ENCODE results near the gene LRRC32. TPM values are rescaled to one million over a fixed set of nuclear protein-coding genes. Genes with fewer than 3 reads are reported as not detected.

LRRC32 gene
- total RNA-seq, 1 experiment from 2014 or later: 0.27 TPM

DNA sequence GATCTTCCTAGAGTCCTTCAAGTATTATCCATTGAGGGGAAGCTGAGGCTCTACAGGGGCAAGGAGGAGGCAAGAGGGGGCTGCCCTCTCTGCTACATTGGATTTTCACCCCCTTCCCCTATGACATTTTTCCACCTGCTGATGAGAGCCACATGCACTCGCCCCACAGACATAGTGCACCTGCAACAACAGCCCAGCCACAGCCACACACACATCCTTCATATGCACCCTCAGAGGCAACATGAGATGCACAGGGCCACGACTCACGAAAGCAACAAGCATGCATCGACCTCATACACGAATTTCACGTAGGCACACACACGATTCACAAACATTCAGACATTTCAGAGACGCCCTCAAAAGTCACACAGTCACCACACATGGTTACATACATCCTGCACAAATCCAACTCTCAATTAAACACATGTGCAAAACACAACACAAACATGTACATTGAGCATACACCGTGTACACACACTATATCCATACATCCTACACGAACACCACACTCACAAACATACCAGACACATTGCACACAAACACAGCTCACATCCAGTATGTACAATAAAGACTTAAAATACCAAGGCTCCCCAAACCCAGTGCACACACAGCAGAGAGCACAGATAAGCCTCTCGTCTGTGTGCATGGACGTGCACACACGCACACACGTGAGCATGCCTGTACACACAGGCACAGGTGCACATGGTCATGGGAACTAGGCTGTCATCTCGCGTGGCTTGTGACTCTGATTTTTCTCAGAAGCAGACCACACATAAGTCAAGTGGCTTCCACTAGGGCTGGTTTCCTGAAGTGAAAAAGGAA lies 6.3 kb upstream of the LRRC32 start:
- no peak for DNase-seq
- ChIA-PET POLR2A (interaction anchor here (0.6 kb wide), 1 partner anchor 9 kb away, joined by 3 read pairs; no protein-coding TSS in a partner anchor), CTCF (interaction anchor here (1.0 kb wide), 2 partner anchors 8 to 78 kb away, joined by 3 to 5 read pairs; no protein-coding TSS in a partner anchor)
- Mint-ChIP-seq H3K4me1 (ENCODE audit: low read depth, unreplicated experiment) (no peaks in the 10 kb centered on the region), H3K27me3 (ENCODE audit: insufficient read depth, unreplicated experiment) (peaks cover 3% of the 10 kb centered on the region), H3K9me3 (ENCODE audit: unreplicated experiment) (no peaks in the 10 kb centered on the region), H3K27ac (ENCODE audit: unreplicated experiment) (no peak overlapping the region), H3K36me3 (ENCODE audit: insufficient read depth, unreplicated experiment) (no peaks in the 10 kb centered on the region), H3K4me3 (ENCODE audit: unreplicated experiment) (no peak overlapping the region)
- BruUV-seq (replicated peaks): no TSS peak
- intact Hi-C loops (cut with micrococcal nuclease; ENCODE audit: unreplicated experiment): loop anchor here (10.0 kb wide), 1 partner anchor 232 kb away; the partner anchor contains the start of gene EMSY
- no peak overlapping the region for H3K4me3 ChIP-seq (ENCODE audit: low read depth, low read length)
- H3K27me3 ChIP-seq (replicated peaks; ENCODE audit: control insufficient read depth, insufficient read depth, low read length): no peaks in the 10 kb centered on the region
- H3K9me3 ChIP-seq: no peaks in the 10 kb centered on the region
- TF ChIP-seq, protein P1, sequence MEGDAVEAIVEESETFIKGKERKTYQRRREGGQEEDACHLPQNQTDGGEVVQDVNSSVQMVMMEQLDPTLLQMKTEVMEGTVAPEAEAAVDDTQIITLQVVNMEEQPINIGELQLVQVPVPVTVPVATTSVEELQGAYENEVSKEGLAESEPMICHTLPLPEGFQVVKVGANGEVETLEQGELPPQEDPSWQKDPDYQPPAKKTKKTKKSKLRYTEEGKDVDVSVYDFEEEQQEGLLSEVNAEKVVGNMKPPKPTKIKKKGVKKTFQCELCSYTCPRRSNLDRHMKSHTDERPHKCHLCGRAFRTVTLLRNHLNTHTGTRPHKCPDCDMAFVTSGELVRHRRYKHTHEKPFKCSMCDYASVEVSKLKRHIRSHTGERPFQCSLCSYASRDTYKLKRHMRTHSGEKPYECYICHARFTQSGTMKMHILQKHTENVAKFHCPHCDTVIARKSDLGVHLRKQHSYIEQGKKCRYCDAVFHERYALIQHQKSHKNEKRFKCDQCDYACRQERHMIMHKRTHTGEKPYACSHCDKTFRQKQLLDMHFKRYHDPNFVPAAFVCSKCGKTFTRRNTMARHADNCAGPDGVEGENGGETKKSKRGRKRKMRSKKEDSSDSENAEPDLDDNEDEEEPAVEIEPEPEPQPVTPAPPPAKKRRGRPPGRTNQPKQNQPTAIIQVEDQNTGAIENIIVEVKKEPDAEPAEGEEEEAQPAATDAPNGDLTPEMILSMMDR (IDR thresholded peaks at IDR 0.05; ENCODE audit: insufficient read depth in 1 of 2, low read depth in 1 of 2, low read length in 1 of 2, severe bottlenecking in 1 of 2, unreplicated experiment in 1 of 2): no peak
- no peaks in the 10 kb centered on the region for H3K4me1 ChIP-seq
- H3K36me3 ChIP-seq (ENCODE audit: control insufficient read depth, insufficient read depth, low read length): no peaks in the 10 kb centered on the region

DNA sequence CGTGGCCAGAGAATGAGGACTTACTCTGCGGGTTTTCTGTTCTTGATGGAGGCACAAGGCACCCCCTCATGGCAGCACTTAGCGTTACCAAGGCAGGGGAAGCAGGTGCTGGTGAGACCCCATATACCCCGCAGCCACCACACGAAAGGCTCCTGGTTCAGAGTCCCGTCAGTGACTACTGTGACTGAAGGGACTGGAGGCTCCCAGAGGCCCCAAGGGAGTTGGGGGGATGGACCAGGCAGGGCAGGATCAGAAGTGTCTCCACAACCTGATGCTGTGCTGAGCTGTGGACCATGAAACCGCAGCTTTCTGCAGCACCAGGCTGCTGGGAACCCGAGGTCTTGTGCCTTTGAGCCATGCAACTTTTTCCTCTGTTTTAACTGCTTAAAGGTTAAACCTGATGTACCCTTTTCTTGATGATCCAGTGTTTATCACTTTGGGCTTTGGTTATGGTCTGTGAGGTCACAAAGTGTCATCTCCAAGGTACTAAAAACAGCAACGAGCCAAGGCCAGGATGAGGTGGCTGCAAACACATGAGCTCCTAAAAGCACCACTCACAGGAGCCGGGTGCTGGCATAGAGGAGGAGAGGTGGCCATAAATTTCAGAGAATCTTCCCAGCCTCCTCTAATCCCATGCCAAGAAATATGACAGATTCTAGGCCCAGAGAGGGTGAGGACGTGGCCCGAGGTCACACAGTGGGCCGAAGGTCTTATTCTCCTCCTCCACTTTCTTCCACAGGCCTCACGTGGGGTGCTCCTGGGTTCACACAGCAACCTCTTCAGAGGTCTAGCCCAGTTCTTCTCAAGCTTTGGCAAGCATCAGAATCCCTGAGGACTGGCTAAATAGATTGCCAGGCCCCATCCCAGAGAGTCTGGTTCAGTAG lies 4.2 kb upstream of the LRRC32 start:
- Histone ChIP-seq H3K9me3 (no peaks in the 10 kb centered on the region), H3K36me3 (ENCODE audit: control insufficient read depth, insufficient read depth, low read length) (no peaks in the 10 kb centered on the region), H3K4me1 (peaks cover 5% of the 10 kb centered on the region), H3K27me3 (replicated peaks; ENCODE audit: control insufficient read depth, insufficient read depth, low read length) (no peaks in the 10 kb centered on the region), H3K4me3 (ENCODE audit: low read depth, low read length) (no peak overlapping the region)
- no peak for DNase-seq
- ChIA-PET CTCF (no interaction called here), POLR2A (no interaction called here)
- H3K27ac Mint-ChIP-seq (ENCODE audit: unreplicated experiment): no peak overlapping the region
- intact Hi-C loops (cut with micrococcal nuclease; ENCODE audit: unreplicated experiment): loop anchor here (5.0 to 10.0 kb wide), 2 partner anchors 102 to 230 kb away; partner anchors contain the start of gene EMSY
- BruUV-seq (replicated peaks): no TSS peak
- H3K36me3 Mint-ChIP-seq (ENCODE audit: insufficient read depth, unreplicated experiment): no peaks in the 10 kb centered on the region
- no peaks in the 10 kb centered on the region for H3K4me1 Mint-ChIP-seq (ENCODE audit: low read depth, unreplicated experiment)
- peaks cover 3% of the 10 kb centered on the region for H3K27me3 Mint-ChIP-seq (ENCODE audit: insufficient read depth, unreplicated experiment)
- H3K9me3 Mint-ChIP-seq (ENCODE audit: unreplicated experiment): no peaks in the 10 kb centered on the region
- TF ChIP-seq, protein P1 (IDR thresholded peaks at IDR 0.05; ENCODE audit: insufficient read depth in 1 of 2, low read depth in 1 of 2, low read length in 1 of 2, severe bottlenecking in 1 of 2, unreplicated experiment in 1 of 2): no peak
- H3K4me3 Mint-ChIP-seq (ENCODE audit: unreplicated experiment): no peak overlapping the region

Data from Caco-2 (cell line).